ENCODE results near the gene ME3. TPM values are rescaled to one million over a fixed set of nuclear protein-coding genes. Genes with fewer than 3 reads are reported as not detected.
A peak's percentile ranks its signal among the peaks of the same experiment; 100 is the strongest.
"Not testable (repeated sequence)": the region's sequence is repeated elsewhere in the genome, so short reads cannot be mapped to it uniquely, and the experiment has no call there.

ME3 gene
- polyA plus RNA-seq, 3 donors = 23.8 to 36.2 (median 26.8) TPM

DNA sequence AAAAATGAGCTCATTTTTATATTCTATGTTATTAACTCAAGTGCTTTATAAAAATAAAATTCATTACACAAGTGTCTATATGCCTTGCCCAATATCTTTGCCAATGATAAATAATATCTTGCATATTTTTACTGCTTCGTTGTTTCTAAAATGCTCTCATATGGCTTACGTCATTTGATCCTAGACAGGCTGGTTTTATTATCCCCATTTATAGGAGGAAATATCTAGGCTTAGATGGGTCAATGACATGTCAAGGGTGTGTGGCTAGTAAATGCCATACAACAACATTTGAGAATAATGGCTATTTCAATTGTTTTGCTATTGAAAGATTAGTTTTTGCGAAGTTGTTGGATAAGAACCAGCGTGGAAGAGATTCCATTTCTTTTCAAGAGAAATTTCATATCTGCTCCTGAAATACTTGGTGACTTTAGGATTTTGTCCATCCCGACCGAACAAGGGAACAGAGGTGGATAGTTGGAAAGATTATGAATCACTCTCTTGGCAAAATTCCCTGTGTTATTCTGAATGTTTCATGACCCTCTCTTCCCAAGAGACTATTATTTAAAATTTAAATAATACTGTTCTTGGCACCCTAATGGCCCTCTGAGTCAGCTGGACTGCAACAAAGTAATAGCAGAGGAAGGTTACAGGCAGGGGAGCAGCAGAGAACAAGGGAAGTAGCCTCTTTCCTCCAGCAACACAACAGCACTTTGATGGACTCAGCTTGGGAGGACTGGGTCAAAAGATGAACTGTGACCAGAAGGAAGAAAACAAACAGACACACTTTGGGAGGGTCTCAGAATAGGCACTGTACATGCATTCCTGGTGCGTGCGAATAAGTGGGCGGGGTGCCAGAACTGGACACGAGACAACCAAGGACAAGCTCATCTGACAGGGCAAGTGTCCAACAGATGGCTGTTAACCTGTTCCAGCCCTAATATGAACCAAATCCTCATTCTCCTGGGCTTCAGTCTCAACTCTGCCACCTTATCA is 94.5 kb downstream of the ME3 start:
- peak in 3 of 11 donors; percentile 40 to 43 (median 43) for DNase-seq (ENCODE audit: extremely low read depth in 1 of 11, low read depth in 9 of 11, low spot score in 4 of 11)

DNA sequence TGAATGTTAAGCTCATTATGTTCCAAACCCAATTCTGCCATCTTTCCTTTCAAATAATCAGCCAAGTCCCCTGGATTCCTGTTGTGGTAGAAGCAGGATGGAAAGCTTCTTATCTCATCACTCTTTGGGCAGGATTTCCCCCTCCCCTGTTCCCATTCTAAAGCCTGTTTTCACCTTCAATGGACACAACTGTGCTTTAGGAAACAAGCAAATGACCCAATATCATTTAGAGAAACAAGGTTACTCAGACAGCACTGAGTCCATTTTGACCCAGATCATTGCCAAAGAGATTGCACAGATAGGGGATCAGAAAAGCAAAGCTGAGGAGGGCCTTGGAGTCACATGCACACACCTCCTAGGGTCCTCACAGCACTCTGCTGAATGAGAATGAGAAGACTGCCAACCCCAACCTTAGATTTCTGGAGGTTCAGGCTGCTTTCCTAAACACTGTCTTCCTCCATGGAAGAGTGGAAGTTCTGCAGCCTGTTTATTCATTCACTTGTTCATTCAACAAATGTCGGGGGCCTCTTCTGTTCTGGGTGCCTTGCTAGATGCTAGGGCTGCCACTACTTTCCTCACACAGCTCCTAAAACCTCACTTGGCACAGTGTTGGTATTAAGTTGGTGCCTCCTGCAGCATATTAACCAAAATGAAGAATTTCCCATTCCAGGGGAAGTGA is 95.3 kb downstream of the ME3 start:
- no peak for DNase-seq (ENCODE audit: extremely low read depth in 1 of 11, low read depth in 9 of 11, low spot score in 4 of 11)

DNA sequence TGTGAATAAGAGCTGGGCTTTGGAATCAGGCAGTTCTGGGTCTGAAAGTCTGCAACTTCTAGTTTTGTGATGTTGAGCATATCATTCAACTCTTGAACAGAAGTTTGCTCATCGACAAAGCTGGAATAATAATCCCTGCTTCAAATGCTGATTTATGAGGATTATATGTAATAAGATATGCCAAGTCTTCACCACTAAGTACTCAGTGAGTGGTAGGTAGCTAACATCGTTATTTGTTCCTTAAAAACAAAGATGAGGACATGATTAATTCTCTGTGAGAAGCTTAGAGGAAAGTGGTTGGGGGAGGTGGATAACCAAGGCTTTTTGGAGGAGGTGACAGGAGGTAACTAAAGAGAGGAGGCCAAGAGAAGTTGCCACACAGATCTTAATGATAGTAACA is 96.5 kb downstream of the ME3 start:
- no peak for DNase-seq (ENCODE audit: extremely low read depth in 1 of 11, low read depth in 9 of 11, low spot score in 4 of 11)

DNA sequence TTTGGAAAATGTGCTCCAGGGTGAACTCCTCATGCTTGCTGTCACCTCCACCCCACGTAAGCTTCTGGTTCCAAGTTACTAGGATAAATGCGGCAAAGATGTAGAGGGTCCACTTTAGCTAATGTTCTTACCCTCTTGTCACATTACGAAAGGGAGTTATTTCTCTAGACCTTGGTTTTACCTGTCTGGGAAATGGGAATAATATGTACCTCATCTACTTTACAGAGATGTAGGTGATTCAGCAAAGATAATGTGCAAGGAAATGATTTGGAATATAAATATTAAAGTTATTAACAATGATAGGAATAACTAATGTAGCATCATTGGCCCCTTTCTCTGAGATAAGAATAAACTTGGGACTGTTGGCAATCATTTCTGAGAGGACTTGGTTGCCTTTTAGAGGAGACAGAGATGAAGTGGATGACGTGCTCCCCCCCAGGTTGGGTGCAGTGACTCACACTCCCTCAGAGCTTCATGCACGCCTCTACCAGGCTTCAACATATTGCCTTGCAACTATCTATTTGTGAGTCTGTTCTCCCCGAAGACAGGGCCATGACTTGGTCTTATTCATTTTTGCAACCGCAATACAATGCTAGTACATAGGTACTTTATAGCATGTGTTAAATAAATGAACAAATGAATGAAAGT is 97.1 kb downstream of the ME3 start:
- no peak for DNase-seq (ENCODE audit: extremely low read depth in 1 of 11, low read depth in 9 of 11, low spot score in 4 of 11)

DNA sequence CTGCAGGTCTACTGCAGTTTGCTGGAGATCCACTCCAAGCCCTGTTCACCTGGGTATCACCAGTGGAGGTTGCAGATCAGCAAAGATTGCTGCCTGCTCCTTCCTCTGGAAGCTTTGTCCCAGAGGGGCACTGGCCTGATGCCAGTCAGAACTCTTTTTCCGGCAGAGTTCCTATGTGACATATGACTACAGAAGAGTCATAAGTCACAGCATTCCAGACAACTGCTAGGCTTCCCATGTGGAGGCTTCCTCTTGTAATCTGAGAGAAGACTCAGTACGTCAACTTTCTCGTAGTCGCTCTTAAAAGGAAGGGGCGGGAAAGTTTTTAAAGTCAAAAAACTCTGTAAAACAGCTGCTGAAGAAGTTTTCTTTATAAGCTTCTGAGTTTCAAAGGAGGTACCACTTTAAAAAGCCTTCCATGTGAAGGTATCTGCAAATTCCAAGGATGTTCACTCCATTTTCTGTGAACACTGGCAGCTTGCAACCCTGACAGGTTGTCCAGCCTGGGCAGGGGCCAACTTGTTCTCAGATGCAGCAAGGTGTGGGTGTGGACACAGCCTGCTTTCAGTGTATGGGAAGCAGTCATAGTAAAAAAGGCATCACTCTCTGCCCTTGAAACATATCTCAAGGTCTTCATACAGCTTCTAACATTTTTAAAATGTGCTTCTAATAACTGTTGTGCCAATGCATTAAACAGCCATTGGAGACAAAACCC is 97.8 kb downstream of the ME3 start:
- peak in 1 of 11 donors; percentile 55 for DNase-seq (ENCODE audit: extremely low read depth in 1 of 11, low read depth in 9 of 11, low spot score in 4 of 11)

DNA sequence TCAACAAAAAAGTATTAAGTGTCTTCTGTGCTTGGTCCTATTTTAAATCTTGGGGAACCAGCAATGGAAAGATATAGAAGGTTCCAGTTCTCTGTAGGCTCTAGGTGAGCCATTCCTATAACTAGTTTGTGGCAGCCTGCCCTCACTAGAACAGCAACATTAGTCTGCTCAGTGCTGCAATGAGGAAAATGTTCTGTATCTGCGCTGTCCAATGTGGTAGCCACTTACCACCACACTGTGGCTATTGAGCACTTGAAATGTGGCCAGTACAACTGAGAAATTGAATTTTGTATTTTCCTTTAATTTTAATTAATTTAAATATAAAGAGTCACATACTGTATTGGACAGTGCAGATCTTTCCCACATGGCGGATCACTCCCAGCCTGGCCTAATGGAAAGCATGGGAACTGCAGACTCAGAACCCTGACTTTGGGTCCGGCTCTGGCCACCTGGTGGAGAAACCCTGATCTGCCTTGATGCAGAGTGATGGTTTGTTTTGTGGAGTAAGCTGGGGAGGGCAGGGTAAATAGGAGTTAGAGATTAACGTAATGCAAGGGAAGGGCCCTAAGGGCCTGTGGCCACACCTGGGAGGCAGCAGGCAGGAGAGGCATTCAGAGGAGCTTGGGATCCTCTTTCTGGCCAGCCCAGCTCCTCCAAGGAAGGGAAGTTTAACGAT is 101.0 kb downstream of the ME3 start:
- DNase-seq (ENCODE audit: extremely low read depth in 1 of 11, low read depth in 9 of 11, low spot score in 4 of 11) = no peak

DNA sequence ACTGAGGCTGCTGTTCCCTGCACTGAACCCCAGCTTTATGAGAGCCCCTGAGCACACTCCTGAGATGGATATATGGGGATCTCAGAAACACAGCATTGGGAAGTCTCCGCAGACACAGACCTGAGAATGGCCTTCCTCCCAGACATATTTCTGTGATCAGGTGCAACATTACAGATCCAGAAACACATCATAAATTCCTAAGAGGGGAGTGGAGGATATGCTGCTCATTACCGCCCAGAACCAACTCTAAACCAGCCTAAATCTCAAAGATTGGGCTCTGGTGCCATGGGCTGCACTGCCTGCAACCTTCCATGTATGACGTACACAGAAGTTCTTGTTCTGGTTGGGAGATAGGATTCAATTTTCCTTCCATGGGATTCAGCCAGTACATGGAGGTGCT is 102.0 kb downstream of the ME3 start:
- no peak for DNase-seq (ENCODE audit: extremely low read depth in 1 of 11, low read depth in 9 of 11, low spot score in 4 of 11)

DNA sequence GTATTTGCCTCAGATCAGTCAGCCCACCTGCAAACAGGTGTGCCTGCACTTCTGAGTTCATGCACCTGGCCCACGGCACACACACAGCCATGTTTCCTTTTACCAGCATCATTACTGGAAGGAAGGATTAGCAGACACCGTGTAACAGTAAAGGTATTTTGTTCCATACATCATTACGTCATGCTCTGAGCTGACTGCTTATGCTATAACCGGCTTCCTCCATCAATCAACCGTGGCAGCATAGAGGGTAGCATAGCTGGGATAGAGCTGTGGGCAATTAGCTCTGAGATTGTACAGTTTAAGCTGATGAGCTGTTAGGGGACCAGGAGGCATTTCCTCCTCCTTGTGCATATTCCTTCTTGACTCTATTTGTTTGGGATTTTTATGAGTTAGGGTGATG is 102.4 kb downstream of the ME3 start:
- DNase-seq (ENCODE audit: extremely low read depth in 1 of 11, low read depth in 9 of 11, low spot score in 4 of 11) = peak in 2 of 11 donors; percentile 42 to 54

DNA sequence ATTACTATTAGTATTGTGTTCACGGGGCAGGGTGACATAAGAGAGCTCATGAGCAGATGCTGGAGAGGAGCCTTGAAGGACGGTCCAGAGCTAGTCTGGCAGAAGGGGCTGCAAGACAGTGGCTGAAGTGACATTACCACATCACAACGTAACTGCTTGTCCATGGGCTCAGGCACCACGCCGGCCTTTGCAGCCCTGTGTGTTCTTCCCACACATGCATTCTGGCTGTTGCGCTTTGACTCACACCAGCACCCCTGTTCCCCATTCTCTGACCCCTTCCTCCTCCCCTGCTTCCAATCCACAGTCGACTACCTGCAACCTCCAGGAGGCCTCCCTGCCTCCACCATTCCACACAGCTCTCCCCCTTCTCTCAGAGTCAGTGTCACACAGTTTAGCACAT is 103.3 kb downstream of the ME3 start:
- no peak for DNase-seq (ENCODE audit: extremely low read depth in 1 of 11, low read depth in 9 of 11, low spot score in 4 of 11)

DNA sequence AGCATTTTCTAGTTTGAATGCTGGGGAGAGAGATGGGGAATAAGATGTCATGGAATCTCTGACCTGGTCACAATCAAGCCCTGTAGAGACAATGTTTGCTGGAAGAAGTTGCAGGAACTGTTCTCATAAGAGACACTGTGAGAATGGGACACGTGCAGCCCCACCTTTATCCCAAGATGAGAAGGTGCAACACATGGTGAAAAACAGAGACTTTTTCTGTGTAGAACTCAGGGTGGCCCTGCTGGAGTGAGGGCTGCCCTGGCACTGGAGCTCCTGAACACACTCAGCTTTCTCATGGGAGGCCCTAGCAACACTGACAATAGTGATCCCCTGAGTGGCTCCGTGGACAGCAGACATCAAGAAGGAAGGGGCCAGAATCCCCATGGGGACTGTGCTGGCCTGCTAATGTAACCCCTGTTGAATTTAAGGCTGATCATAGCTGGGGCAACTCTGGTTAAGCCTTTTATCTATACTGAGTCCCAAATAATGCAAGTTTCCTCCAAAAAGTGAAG is 106.6 kb downstream of the ME3 start:
- DNase-seq (ENCODE audit: extremely low read depth in 1 of 11, low read depth in 9 of 11, low spot score in 4 of 11) = no peak

DNA sequence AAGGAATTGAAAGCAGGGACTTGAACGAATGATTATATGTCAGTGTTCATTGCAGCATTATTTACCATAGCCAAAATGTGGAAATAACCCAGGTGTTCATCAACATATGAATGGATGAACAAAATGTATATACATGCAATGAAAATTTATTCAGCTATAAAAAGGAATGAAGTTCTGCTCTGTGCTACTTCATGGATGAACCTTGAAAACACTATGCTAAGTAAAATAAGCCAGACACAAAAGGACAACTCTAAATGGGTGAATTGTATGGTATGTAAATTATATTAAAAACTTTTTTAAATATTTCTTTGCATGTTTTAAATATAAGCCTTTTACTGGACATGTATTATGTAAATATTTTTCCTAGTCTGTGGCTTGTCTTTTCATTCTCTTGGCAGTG is 107.0 kb downstream of the ME3 start:
- no peak for DNase-seq (ENCODE audit: extremely low read depth in 1 of 11, low read depth in 9 of 11, low spot score in 4 of 11)

DNA sequence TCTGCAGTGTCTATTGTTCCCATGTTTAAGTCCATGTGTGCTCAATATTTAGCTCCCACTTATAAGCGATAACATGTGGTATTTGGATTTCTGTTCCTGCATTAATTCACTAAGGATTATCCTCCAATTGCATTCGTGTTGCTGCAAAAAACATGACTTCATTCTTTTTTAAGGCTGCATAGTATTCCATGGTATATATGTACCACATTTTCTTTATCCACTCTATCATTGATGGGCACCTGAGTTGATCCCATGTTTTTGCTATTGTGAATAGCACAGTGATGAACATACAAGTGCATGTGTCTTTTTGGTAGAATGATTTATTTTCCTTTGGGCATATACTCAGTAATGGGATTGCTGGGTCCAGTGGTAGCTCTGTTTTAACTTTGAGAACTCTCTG is 109.6 kb downstream of the ME3 start:
- not testable (repeated sequence) for DNase-seq (ENCODE audit: extremely low read depth in 1 of 11, low read depth in 9 of 11, low spot score in 4 of 11)

DNA sequence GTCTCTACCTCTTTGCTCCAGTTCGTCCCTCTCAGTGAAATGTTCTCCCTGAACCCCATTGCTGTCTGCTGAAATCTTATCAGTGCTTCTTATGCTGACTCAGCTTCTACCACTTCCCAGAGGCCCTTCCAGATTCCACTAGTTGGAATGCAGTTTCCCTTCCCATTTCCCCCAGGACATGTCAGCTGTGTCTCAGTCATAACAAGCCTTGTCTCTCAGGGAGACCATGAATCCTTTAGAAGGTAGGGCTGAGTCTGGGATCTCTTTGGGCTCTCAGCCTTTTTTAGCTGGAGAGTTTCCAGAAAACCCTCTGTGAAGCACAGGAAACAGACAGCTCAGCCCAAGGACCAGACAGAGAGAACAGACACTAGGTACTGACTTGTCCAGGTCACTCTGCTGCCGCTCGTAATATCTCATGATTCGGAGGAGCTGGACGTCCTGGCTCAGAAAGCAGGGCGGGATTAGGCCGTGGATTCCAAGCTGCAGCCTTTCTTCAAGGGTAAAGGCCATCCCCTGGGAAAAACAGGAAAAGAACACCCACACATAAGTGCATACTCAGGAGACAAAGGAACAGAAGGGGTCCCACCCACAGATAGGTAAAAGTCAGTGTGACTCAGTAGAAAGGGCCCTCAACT is 113.0 kb downstream of the ME3 start:
- DNase-seq (ENCODE audit: extremely low read depth in 1 of 11, low read depth in 9 of 11, low spot score in 4 of 11) = no peak

DNA sequence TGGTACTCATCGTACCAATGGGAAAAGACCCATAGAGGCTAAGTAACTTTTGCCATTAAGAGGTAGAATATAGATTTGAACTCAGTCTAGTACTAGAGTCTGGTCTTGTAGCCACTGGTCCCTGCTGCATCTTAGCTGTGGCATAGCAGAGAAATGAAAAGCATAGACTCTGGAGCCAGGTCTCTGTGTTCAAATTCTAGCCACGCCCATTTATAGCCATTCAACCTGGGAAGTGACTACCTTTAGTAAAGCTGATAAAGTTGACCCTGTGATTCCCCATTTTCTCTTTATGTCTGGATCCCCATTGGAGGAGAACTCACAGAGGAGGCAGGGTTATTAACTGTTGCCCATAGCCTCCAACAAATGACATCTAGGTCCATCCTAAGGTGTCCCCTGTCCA is 113.6 kb downstream of the ME3 start:
- DNase-seq (ENCODE audit: extremely low read depth in 1 of 11, low read depth in 9 of 11, low spot score in 4 of 11) = no peak

DNA sequence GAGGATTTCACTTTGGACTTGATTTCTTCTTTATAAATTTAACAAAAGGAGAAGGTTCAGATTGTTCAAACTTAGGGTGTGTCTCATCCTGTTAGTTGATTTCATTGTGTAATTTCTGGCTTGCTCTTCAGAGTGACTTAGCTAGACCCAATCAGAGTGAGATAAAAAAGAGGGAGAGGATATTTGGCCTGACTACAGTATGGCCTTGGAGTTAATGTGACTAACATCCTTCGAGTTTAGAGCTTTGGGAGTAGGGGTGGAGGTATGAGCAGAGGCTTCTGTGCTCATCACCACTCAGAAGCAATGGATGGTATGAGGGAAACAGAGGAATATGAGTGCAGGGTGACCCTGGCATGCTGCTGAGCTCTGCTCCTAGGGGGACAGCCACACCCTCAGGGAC is 114.2 kb downstream of the ME3 start:
- DNase-seq (ENCODE audit: extremely low read depth in 1 of 11, low read depth in 9 of 11, low spot score in 4 of 11) = no peak

DNA sequence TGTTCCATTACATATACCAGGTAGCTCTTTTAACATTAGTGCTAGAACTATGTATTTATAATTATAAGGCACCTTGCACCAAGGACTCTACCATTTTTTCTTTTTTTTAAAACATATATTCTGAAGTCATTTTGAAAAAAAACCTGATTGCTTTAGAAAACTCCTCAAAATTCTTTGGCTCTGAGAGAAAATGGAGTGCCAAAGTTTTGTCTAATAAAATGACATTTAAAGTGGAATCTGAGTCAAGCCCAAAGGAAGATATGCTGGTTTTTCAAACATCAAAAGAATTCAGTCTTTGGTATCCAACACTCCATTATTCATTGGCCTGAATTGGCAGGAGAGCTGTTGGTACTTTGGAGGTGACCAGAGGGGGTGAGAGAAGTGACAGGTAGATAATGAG is 116.5 kb downstream of the ME3 start:
- DNase-seq (ENCODE audit: extremely low read depth in 1 of 11, low read depth in 9 of 11, low spot score in 4 of 11) = no peak

DNA sequence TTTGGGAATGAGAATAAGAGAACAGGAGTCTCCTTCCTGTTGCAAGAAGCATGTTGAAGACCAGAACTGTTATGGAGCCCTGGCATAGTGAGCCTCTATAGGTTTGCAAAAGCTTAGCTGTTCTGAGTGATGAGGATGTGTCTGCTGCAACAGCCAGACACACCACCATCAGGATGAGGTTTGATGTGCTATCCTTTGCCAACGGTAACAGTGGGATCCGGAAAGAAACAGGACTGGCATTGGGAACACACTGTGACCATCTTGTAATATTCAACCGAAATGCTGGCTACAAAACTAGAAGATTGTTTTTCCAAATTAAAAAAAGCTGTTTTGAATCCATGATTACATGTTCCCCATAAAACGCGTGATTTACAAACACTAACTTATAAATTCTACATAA is 117.0 kb downstream of the ME3 start:
- DNase-seq (ENCODE audit: extremely low read depth in 1 of 11, low read depth in 9 of 11, low spot score in 4 of 11) = no peak

DNA sequence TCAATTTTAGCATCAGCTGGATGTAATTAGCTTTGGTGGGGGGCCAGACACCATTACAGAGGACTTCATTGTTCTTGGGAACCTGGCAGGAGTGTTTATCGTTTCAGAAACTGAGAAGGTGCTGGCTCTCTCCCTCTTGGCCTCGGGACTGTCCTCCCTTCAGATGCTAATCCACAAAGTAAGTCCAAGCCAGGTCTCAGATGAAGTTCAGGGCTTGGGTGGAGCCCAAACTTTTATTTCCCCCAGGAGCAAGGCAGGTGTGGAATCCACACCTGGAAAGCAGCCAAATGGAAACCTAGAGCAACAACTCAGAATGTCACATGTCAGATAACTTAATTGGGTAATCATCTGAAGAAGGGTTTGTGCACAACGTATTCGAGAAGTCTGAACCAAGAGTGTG is 119.2 kb downstream of the ME3 start:
- DNase-seq (ENCODE audit: extremely low read depth in 1 of 11, low read depth in 9 of 11, low spot score in 4 of 11) = no peak

Measured in renal cortex interstitium (tissue), 11 donors.